Osteoblast (primary cell): Measurements from ENCODE around the gene FMNL1. TPM values are rescaled to one million over a fixed set of nuclear protein-coding genes. Genes with fewer than 3 reads are reported as not detected.

Experiments
- DNase-seq: peaks from one replicate; pipeline ENCODE4 v3.0.0; 2011; ENCODE audit warnings: low spot score, mixed read lengths; ENCODE audit not compliant: insufficient read length; ENCODE audit errors: missing footprints
- H2AFZ ChIP-seq: 2 replicates; pipeline ENCODE4 v1.6.0; 2011; ENCODE audit warnings: mild to moderate bottlenecking, low read length
- H3K27ac ChIP-seq: 2 replicates; pipeline ENCODE4 v1.5.1; 2011; ENCODE audit warnings: mild to moderate bottlenecking, low read depth, low read length, moderate library complexity
- H3K27me3 ChIP-seq: 2 replicates; pipeline ENCODE4 v1.6.0; 2012; ENCODE audit warnings: mild to moderate bottlenecking, control low read depth, inconsistent platforms, low read length, moderate library complexity; ENCODE audit not compliant: insufficient read depth
- H3K36me3 ChIP-seq: 2 replicates; pipeline ENCODE4 v1.5.1; 2011; ENCODE audit warnings: mild to moderate bottlenecking, low read length, control low read depth, moderate library complexity; ENCODE audit not compliant: insufficient read depth
- H3K4me1 ChIP-seq: 2 replicates; pipeline ENCODE4 v1.5.1; 2011; ENCODE audit warnings: mild to moderate bottlenecking, low read length, control low read depth, moderate library complexity; ENCODE audit not compliant: insufficient read depth
- H3K4me2 ChIP-seq: 2 replicates; pipeline ENCODE4 v1.6.0; 2011; ENCODE audit warnings: mild to moderate bottlenecking, low read length; ENCODE audit not compliant: insufficient read depth
- H3K4me3 ChIP-seq: fragments of 200-600 bp; sonication (generic); 3 replicates; pipeline ENCODE4 v1.5.1; 2012; ENCODE audit warnings: mild to moderate bottlenecking, low read length, inconsistent platforms; ENCODE audit not compliant: insufficient read depth
- H3K79me2 ChIP-seq: 2 replicates; pipeline ENCODE4 v1.6.0; 2012; ENCODE audit warnings: mild to moderate bottlenecking, low read length, control low read depth, inconsistent platforms; ENCODE audit not compliant: insufficient read depth
- H3K9me3 ChIP-seq: 2 replicates; pipeline ENCODE4 v1.5.1; 2011; ENCODE audit warnings: low read depth, low read length, control low read depth
- H4K20me1 ChIP-seq: 2 replicates; pipeline ENCODE4 v1.6.0; 2012; ENCODE audit warnings: mild to moderate bottlenecking, low read length, control low read depth; ENCODE audit not compliant: insufficient read depth
- CTCF ChIP-seq: IDR thresholded peaks from 2 replicates; pipeline ENCODE4 v1.5.1; 2011; ENCODE audit warnings: mild to moderate bottlenecking, low read depth, low read length, moderate library complexity; ENCODE audit errors: extremely low read depth
- total RNA-seq: library from RNA; depleted of rRNA; stranded (reverse); fragments of >200 nt; gene quantifications from 2 replicates; pipeline ENCODE4 v1.2.3, GENCODE V29; 2012

Gene FMNL1
- total RNA-seq, 1 donor = 3.6 TPM

- no peaks in the 10 kb centered on the region for H3K9me3 ChIP-seq
- peaks cover 34% of the 10 kb centered on the region for H4K20me1 ChIP-seq
- TF ChIP-seq CTCF = no peak
- no peak overlapping the region for H3K4me2 ChIP-seq
- no peak overlapping the region for H2AFZ ChIP-seq
- H3K4me1 ChIP-seq = peaks cover 6% of the 10 kb centered on the region
- peaks cover 80% of the 10 kb centered on the region for H3K36me3 ChIP-seq
- H3K4me3 ChIP-seq = no peak overlapping the region
- H3K27ac ChIP-seq = peak overlapping the region; percentile 9
- H3K79me2 ChIP-seq = peaks cover 7% of the 10 kb centered on the region
- H3K27me3 ChIP-seq = no peaks in the 10 kb centered on the region
- peak; percentile 89 for DNase-seq
These were observed 61.3 kb downstream of the FMNL1 start for GRCh38 chr17:45282683-45283644.

- DNase-seq = peak; percentile 15
- Histone ChIP-seq H3K4me2 (no peak overlapping the region), H3K9me3 (no peaks in the 10 kb centered on the region), H3K27ac (peak overlapping the region; percentile 9), H3K27me3 (no peaks in the 10 kb centered on the region), H4K20me1 (peaks cover 32% of the 10 kb centered on the region), H3K4me3 (no peak overlapping the region), H3K4me1 (no peaks in the 10 kb centered on the region), H2AFZ (no peak overlapping the region), H3K79me2 (peaks cover 13% of the 10 kb centered on the region), H3K36me3 (peaks cover 82% of the 10 kb centered on the region)
- no peak for TF ChIP-seq CTCF
These were observed 62.0 kb downstream of the FMNL1 start for GRCh38 chr17:45283711-45284110.

GRCh38 chr17:45284176-45285140 lies 62.8 kb downstream of the FMNL1 start:
- Histone ChIP-seq H3K4me2 (no peak overlapping the region), H3K79me2 (peaks cover 20% of the 10 kb centered on the region), H2AFZ (no peak overlapping the region), H3K27me3 (no peaks in the 10 kb centered on the region), H3K36me3 (peaks cover 88% of the 10 kb centered on the region), H3K4me3 (no peak overlapping the region), H4K20me1 (peaks cover 39% of the 10 kb centered on the region), H3K27ac (no peak overlapping the region), H3K4me1 (no peaks in the 10 kb centered on the region), H3K9me3 (no peaks in the 10 kb centered on the region)
- DNase-seq = peak; percentile 44
- peak; percentile 30 for TF ChIP-seq CTCF
